Activated naive CD8-positive, alpha-beta T cell treated with anti-CD3 and anti-CD28 coated beads, Interleukin-2, amount 10 ng/mL, durations not matched to agents 7 days and 5 days (primary cell): ENCODE measurements around the gene E2F2. TPM values are rescaled to one million over a fixed set of nuclear protein-coding genes. Genes with fewer than 3 reads are reported as not detected.

Source experiments
- ATAC-seq: fragments of 150-1000 bp; cut with Tn5 transposase; one replicate; pipeline ENCODE4 v1.10.0; 2021; ENCODE audit warnings: low read depth, moderate library complexity
- POLR2A ChIA-PET: fragments of 350-600 bp; sonication (Branson Sonifier 250); formaldehyde crosslinking; loops from one replicate; lab custom pipeline; 2021; ENCODE audit warnings: antibody characterized with exemption; lab: Charles Lee
- DNase-seq: peaks from one replicate; pipeline ENCODE4 v3.0.0; 2021
- H3K27ac Mint-ChIP-seq: one replicate; pipeline ENCODE4 v1.8.0; 2022; ENCODE audit warnings: mild to moderate bottlenecking, mixed read lengths
- H3K27me3 Mint-ChIP-seq: one replicate; pipeline ENCODE4 v1.8.0; 2022; ENCODE audit warnings: mild to moderate bottlenecking, moderate library complexity, mixed read lengths
- H3K36me3 Mint-ChIP-seq: one replicate; pipeline ENCODE4 v1.8.0; 2021; ENCODE audit warnings: mild to moderate bottlenecking, mixed read lengths
- H3K4me1 Mint-ChIP-seq: one replicate; pipeline ENCODE4 v1.8.0; 2021; ENCODE audit warnings: mixed read lengths
- H3K4me3 Mint-ChIP-seq: one replicate; pipeline ENCODE4 v1.8.0; 2022; ENCODE audit warnings: mild to moderate bottlenecking, moderate library complexity, mixed read lengths
- H3K9me3 Mint-ChIP-seq: one replicate; pipeline ENCODE4 v1.8.0; 2021; ENCODE audit warnings: mixed read lengths
- total RNA-seq, 2 experiments: library from RNA; stranded (reverse); gene quantifications; one replicate each; pipeline ENCODE4 v1.2.3, GENCODE V29; 2021

The E2F2 gene
- total RNA-seq, 2 experiments from 2014 or later, result 44.2 to 45.1 TPM

- no peaks in the 10 kb centered on the region for H3K9me3 Mint-ChIP-seq
- H3K4me3 Mint-ChIP-seq, result no peak overlapping the region
- no peaks in the 10 kb centered on the region for H3K4me1 Mint-ChIP-seq
- peaks cover 9% of the 10 kb centered on the region for H3K27me3 Mint-ChIP-seq
- DNase-seq (no peak), ATAC-seq (no peak)
- POLR2A ChIA-PET, result no interaction called here
- no peaks in the 10 kb centered on the region for H3K36me3 Mint-ChIP-seq
- H3K27ac Mint-ChIP-seq, result no peak overlapping the region
Observed at GRCh38 chr1:23462766-23463165, 68.3 kb downstream of the E2F2 start.

- Mint-ChIP-seq H3K27ac (no peak overlapping the region), H3K9me3 (no peaks in the 10 kb centered on the region), H3K36me3 (no peaks in the 10 kb centered on the region), H3K27me3 (peaks cover 14% of the 10 kb centered on the region), H3K4me1 (peaks cover 5% of the 10 kb centered on the region), H3K4me3 (no peak overlapping the region)
- POLR2A ChIA-PET, result no interaction called here
- DNase-seq (no peak), ATAC-seq (no peak)
Observed at GRCh38 chr1:23461050-23461449, 70.0 kb downstream of the E2F2 start.

- Mint-ChIP-seq H3K4me3 (no peak overlapping the region), H3K27me3 (peaks cover 14% of the 10 kb centered on the region), H3K9me3 (no peaks in the 10 kb centered on the region), H3K36me3 (no peaks in the 10 kb centered on the region), H3K27ac (no peak overlapping the region), H3K4me1 (peaks cover 6% of the 10 kb centered on the region)
- POLR2A ChIA-PET, result no interaction called here
- ATAC-seq (no peak), DNase-seq (no peak)
Observed at GRCh38 chr1:23460519-23460918, 70.5 kb downstream of the E2F2 start.

GRCh38 chr1:23459338-23459757 lies 71.7 kb downstream of the E2F2 start:
- ATAC-seq (no peak), DNase-seq (no peak)
- no peaks in the 10 kb centered on the region for H3K9me3 Mint-ChIP-seq
- no peak overlapping the region for H3K27ac Mint-ChIP-seq
- peaks cover 6% of the 10 kb centered on the region for H3K4me1 Mint-ChIP-seq
- no peak overlapping the region for H3K4me3 Mint-ChIP-seq
- POLR2A ChIA-PET, result no interaction called here
- no peaks in the 10 kb centered on the region for H3K36me3 Mint-ChIP-seq
- H3K27me3 Mint-ChIP-seq, result peaks cover 14% of the 10 kb centered on the region

Other genes with a start within 250 kb of the E2F2 start
- gene HNRNPR, start 186.9 kb downstream of the E2F2 start, total RNA-seq, result 100 to 1,000 TPM; 167 TPM
- gene ZNF436, start 161.4 kb downstream of the E2F2 start, total RNA-seq, result 1 to 10 TPM; 8.1 to 8.2 TPM
- 10 to 100 TPM; 20.4 to 22.6 TPM for gene TCEA3, start 106.5 kb downstream of the E2F2 start, total RNA-seq
- gene ASAP3, start 47.1 kb downstream of the E2F2 start, total RNA-seq, result 1 to 10 TPM in 1 of 2 experiments, under 1 TPM in 1; 0.50 to 1.3 TPM
- gene ID3, start 28.3 kb upstream of the E2F2 start, total RNA-seq, result 10 to 100 TPM; 44.0 to 51.1 TPM
- 1,000 to 10,000 TPM; 1,289 to 1,405 TPM for gene RPL11, start 160.6 kb upstream of the E2F2 start, total RNA-seq
- gene ELOA, start 212.2 kb upstream of the E2F2 start, total RNA-seq, result 10 to 100 TPM; 27.0 to 27.7 TPM
- 10 to 100 TPM; 64.0 to 64.5 TPM for gene PITHD1, start 247.2 kb upstream of the E2F2 start, total RNA-seq